ENCODE results near the gene LCN6.

Gene LCN6

GRCh38 chr9:136741883-136742571, 6.3 kb downstream of the LCN6 start:
- DNase-seq: no peak

GRCh38 chr9:136740971-136741882, 7.1 kb downstream of the LCN6 start:
- no peak for DNase-seq

DNA sequence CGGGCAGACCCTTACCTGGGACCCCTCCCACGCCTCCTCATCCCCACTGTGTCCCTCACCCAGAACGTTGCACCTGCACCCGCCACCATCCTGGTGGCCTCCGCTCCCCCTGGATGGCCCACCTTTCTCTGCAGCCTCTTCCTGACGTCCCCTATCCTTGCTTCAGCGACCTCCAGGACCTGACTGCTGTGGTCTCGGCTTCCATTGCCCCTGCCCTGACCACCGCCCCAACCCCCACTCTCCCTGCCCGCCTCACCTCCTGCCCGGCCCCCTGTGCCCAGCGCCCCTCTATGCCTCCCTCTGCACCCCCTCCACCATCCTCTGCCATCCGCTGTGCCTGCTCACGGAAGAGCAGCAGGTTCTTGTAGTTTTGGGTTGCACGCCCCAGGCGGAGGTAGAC, 7.8 kb downstream of the LCN6 start:
- DNase-seq: no peak

DNA sequence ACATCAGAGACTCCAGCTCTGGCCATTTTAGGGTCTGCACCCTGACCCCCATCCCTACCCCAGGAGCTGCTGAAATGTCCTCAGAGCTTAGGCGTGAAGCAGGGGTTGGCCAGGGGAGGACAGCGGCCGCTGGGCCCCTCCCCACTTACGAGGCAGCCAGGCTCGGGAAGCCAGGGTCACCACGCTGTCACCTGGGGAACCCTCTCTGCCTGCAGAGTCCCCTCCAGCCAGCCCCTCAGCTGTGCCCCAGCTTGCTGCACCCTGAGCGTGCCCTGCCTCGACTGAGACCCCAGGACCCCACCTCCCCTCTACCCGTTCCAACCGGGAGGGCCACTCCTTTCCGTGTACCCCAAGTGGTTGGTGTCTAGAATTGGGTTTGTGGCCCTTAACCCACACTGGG, 8.3 kb downstream of the LCN6 start:
- no peak for DNase-seq

- DNase-seq: no peak
Measured at GRCh38 chr9:136739509-136739908, 8.8 kb downstream of the LCN6 start.

- DNase-seq: no peak
Measured at GRCh38 chr9:136738960-136739359, 9.4 kb downstream of the LCN6 start.

DNA sequence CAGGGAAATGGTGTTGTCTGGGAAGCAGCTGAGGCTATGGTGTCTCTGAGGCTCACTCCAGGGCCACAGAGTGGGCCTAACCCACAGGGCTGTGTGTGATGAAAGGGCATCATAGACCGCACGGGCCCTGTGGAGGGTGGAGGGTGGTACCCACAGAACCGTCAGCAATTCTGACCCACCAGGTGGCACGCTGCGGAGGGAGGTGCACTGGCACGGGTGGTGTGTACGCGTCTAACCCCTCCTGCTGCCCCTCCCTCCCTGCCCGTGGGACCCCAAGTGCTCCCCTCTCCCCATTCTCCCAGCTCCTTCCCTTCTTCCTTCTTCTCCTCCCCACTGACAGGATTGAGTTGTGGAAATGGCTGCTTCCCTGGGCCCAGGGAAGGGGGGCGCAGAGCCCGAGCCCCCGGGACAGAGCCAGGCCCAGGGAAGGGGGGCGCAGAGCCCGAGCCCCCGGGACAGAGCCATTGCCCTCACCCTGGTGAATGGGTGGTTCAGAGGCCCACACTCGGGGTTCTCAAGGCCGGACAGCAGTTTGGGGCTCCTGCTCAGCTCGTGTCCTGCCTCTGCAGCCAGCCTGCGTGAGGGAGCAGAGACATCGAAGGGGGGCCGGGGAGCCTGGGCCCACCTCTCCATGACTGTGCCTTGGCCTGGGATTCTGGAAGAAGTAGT, 12.4 kb downstream of the LCN6 start:
- no peak for DNase-seq

DNA sequence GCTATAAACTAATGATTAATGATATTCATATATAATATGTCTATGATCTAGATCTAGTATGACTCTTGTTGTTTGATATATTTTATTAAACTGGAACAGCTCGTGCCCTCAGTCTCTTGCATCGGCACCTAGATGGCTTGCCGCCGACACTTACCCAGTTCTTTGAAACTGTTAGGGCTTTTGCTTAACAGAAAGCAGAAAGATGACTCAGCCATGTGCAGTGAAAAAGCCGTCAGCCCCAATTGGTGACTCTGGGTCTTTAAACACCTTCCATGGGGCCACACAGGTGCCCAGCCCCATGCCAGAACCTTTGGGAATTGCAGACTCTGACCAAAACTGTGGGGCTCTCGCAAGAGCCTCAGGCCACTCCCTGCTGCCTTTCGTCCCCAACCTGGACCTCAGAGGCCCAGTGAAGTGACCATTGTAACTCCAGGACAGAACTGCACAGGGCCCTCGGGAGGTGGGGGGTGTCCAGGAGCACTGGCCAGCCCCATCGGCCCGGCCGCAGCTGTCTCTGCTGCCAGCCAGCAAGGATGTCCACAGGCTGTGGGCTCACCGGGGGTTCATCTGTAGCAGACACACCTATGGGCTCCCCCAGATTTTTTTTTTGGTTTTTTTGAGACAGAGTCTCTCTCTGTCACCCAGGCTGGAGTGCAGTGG, 13.4 kb downstream of the LCN6 start:
- no peak for DNase-seq

DNA sequence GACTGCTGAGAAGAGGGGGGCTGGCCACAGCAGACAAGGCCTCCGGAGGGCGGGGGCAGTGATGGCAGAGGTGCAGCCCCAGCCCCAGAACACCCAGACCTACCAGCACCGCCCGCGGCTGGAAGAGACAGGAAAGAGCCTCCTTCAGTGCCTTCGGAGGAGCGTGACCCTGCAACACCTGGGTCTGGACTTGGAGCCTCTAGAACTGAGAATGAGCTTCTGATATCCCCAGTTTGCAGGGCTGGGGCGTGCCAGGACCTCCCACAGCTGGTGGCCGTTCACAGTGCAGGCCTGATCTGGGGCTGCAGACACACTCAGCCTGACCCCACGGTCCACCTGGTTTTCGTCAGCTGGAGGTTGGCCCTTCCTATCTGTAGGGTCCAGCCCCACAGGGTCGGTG, 14.7 kb downstream of the LCN6 start:
- DNase-seq: no peak

- no peak for DNase-seq
Measured at GRCh38 chr9:136732444-136733178, 15.7 kb downstream of the LCN6 start.

DNA sequence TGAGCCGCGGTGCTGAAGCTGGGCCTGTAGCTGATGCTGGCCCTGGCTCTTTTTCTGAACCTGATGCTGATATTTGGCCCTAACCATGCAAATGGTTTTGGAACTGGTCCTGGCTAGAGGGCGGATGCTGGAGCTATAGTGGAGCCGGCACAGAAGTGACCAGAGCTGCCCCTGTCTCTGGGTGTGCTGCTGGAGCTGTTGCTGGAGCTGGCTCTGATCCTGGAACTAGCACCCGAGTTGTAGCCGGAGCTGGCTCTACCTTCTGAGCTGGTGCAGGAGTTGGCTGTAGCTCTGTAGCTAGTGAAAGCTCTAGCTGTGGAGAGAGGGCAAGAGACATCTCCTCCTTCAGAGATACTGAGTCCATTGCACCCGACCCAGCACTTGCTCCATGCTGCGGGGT, 18.4 kb downstream of the LCN6 start:
- no peak for DNase-seq

DNA sequence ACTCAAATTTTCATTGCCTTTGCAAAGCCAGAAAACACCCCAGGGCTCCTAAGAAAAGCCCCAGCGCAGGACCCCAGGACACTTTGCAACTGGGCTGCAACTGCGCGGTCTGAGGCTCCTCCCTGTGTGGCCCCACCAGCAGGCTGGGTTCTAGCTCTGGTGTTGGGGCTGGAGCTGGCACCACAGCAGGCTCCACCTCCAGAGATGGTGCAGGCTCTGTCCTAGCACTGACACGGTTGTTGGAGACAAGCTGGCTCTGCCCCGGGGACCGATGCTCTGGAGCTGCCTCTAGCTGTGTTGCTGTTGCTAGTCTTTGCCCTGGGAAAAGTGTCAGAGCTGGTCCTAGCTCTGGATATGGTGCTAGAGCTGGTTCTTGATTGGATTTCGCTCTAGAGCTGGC, 19.2 kb downstream of the LCN6 start:
- DNase-seq: no peak

- DNase-seq: no peak
Measured at GRCh38 chr9:136728548-136729123, 19.7 kb downstream of the LCN6 start.

DNA sequence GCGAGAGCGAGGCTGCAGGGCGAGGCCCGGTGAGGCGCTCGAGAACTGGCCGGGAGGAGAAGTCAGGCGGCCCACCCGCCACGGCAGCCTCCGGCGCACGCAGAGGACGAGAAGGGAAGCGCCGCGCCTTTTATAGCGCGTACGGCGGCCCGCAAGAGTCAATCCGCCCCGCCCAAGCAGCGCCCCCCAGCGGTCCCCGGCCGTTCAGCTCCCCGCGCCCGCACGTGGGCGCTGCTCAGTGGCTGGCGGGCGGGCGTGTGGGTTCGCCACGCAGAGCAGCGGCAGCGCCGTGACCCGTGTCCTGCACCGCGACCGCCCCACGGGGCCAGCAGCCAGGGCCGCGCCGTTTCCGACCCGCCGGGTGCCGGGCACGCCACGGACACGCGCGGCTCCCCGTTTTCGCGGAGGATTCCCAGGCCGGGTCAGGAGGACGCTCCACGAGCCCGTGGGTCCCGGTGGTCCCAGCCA, 20.2 kb downstream of the LCN6 start:
- DNase-seq: peak; percentile 91 to 92

DNA sequence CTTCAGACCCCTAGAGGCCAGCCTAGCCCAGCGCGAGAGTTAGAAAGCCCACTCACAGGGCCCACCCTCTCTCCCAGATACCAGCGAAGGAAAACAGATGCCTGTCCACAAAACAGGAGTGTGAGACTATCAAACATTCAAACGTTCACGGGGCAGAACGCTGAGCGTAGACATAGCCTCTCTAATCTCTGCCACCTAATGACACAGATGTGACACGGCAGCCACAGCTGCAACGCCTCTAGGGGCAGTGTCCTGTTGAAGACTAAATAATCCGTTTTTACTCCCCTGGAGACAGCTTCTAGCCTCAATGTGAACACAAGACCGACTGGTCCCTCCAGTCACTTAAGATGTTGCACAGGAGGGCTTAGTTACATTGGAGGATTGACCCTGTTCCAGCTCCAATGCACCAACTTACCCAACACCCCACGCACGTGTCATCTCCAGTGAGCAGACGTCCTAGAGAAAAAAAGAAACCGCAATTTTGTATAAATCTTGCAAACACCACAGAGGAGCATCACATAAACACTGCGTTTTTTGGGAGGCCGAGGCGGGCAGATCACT, 21.6 kb downstream of the LCN6 start:
- peak; percentile 57 to 62 for DNase-seq

- DNase-seq: no peak
Measured at GRCh38 chr9:136726118-136726517, 22.2 kb downstream of the LCN6 start.

DNA sequence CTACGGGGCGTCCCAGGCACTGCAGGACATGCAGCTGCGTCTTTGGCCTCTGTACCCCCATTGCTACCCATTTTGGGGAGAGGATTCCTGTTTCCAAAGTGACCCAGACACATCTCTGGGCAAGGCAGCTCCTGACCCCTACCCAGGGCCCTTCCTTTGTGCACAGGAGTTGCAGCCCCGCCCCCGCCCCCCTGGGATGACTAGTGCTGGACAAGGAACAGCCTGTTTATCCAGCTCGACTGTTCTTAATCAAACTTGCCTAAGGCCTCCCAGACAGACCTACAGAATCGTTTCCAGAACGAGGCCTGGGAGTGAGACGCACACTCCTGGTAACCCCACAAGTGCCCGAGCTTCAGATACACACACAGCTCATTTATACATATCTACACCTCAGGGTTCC, 22.7 kb downstream of the LCN6 start:
- DNase-seq: no peak

DNA sequence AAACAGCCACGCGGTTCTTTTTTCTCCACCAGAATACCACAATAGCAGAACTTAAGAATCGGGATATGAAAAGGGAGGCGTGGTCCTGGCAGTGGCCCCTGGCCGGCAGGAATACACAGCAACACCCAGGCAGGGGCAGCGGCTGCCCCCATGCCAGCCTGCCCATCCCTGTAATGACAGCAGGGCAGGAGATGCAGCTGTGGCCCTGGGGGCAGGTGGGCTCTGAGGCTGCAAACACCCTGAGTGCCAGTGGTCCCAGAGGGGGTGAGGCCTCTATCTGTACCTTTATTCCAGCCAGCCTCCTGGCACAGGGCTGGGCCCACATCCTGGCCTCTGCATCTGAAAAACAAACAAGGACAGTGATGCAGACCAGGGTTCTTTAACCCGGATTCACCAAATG, 23.6 kb downstream of the LCN6 start:
- no peak for DNase-seq

DNA sequence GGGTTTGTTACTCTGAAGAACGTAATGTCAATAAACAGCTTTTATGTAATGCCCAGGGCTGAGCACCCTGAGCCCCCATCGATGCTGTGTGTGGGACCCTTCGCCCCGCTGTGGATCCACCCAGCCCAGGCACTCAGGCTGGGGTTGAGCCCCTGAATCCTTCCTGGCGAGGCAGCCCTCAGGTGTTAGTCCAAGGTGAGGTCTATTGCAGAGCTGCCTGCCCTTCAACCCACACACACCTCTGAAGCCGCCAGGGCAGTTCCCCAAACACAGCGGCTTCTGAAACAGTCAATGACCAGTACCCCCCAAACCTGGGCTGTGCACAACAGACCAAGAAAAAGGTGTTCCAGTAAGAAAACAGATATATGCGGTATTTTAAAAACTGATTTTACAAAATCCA, 24.3 kb downstream of the LCN6 start:
- DNase-seq: no peak

GRCh38 chr9:136723362-136723976, 24.9 kb downstream of the LCN6 start:
- no peak for DNase-seq

GRCh38 chr9:136722969-136723356, 25.4 kb downstream of the LCN6 start:
- no peak for DNase-seq
